Neuron (in vitro differentiated cells): Measurements from ENCODE around the gene POLR2J3.
"Not testable (repeated sequence)": the region's sequence is repeated elsewhere in the genome, so short reads cannot be mapped to it uniquely, and the experiment has no call there.

Source experiments
- H2AFZ ChIP-seq: one replicate; pipeline ENCODE4 v1.6.1; 2013; ENCODE audit warnings: low read depth, mild to moderate bottlenecking, inconsistent platforms, low read length, moderate library complexity
- H3K27me3 ChIP-seq: one replicate; pipeline ENCODE4 v1.6.1; 2013; ENCODE audit warnings: low read length; ENCODE audit not compliant: insufficient read depth
- H3K36me3 ChIP-seq: one replicate; pipeline ENCODE4 v1.6.1; 2013; ENCODE audit warnings: low read length; ENCODE audit not compliant: insufficient read depth
- H3K4me1 ChIP-seq: one replicate; pipeline ENCODE4 v1.6.1; 2013; ENCODE audit warnings: low read length; ENCODE audit not compliant: insufficient read depth
- H3K4me3 ChIP-seq: 2 replicates; pipeline ENCODE4 v1.5.1; 2013; ENCODE audit warnings: mild to moderate bottlenecking, low read length, moderate library complexity
- H3K9me3 ChIP-seq: one replicate; pipeline ENCODE4 v1.6.1; 2013; ENCODE audit warnings: low read length

POLR2J3 gene

DNA sequence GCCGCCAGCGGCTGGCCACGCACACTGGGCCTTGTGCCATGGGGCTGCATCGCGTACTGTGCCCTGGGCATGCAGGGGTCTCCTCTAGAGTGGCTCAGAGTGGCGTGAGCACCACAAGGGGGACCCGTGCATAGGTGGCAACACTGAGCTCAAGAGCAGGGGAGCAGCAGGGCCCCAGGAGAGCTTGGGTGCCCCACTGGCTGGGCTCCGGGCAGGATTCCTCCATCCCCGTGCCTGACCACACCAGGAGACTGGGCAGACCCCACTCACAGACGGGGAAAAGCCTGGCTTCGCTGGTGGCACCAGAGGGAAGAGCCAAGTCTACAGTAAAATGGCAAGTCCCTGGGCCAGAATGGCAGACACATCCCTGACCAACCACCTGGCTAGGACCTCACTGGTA is 3.8 kb downstream of the POLR2J3 start:
- not testable (repeated sequence) for H3K36me3 ChIP-seq, H3K9me3 ChIP-seq, H3K27me3 ChIP-seq, H3K4me1 ChIP-seq, H3K4me3 ChIP-seq, H2AFZ ChIP-seq

DNA sequence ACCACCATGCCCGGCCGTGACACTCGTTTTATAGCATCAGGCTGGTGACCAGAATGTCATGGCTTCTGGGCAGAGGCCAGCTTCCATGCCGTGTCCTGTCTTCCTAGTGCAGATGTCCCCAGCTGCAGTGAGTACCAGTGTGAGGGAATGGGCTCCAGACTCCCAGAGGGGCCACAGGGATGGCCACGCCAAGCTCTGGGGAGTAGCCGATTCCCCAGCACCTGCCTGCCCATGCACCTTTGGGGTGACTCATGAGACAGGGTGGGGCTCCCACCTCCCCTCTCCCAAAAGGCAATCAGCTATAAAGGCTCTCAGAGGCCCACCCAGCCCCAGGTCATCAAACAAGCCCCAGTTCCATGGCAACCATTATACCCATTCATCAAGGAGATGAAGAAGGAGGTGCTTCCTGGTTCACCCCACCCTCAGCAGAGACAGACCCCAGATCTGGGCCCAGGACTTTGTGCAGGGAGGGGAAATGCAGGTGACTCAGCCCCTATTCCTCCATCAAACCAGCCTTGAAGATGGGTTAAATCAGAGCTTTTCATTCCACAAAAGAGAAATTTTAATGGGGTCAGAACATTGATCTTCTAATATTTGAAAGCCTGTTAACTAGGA is 21.5 kb downstream of the POLR2J3 start, which contains the start of gene SPDYE2:
TSS of gene SPDYE2 (plus strand) at position 419 of the 615 bp plus-strand sequence. CDS start 2,030 bp downstream, outside the sequence.
- not testable (repeated sequence) for H3K27me3 ChIP-seq, H3K9me3 ChIP-seq, H3K4me3 ChIP-seq, H3K4me1 ChIP-seq, H3K36me3 ChIP-seq, H2AFZ ChIP-seq

- H3K36me3 ChIP-seq, H3K4me3 ChIP-seq, H3K9me3 ChIP-seq, H3K4me1 ChIP-seq, H3K27me3 ChIP-seq, H2AFZ ChIP-seq: not testable (repeated sequence)
Measured at GRCh38 chr7:102546353-102546752, 26.0 kb downstream of the POLR2J3 start.

DNA sequence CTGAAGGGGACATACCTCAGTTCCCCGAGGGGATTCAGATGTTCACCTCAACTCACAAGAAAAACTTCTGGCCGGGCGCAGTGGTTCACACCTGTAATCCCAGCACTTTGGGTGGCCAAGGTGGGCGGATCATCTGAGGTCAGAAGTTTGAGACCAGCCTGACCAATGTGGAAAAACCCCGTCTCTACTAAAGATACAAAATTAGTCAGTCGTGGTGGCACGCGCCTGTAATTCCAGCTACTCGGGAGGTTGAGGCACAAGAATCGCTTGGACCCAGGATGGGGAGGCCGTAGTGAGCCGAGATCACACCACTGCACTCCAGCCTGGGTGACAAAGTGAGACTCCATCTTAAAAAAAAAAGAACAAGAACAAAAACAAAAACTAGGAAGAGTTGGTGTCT is 27.1 kb downstream of the POLR2J3 start:
- H3K27me3 ChIP-seq, H3K4me3 ChIP-seq, H3K9me3 ChIP-seq: not testable (repeated sequence)

DNA sequence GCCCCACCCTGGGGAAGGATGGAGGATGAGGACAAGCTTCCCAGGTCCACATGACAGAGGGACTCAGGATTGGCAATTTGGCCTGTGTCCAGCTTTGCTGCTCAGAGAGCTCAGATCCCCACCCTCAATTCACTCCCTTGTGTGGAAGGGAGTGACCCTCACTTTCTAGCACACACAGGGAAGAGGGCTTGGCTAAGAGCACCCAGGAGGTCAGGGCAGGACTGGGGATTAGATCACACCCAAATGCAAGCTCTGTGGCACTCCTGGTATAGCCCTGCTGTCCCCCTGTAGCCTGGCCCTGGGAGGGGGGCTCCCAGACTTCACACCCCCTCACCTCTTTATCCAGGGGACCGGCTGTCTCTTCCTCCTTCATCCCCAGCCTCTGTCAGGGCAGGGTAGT is 28.0 kb downstream of the POLR2J3 start:
- H3K4me3 ChIP-seq, H3K4me1 ChIP-seq, H3K27me3 ChIP-seq, H3K36me3 ChIP-seq, H3K9me3 ChIP-seq, H2AFZ ChIP-seq: not testable (repeated sequence)

More for the DNA sequence above, 27.1 kb downstream of the POLR2J3 start:
- not testable (repeated sequence) for H3K36me3 ChIP-seq, H3K4me1 ChIP-seq, H2AFZ ChIP-seq

- not testable (repeated sequence) for H3K9me3 ChIP-seq, H2AFZ ChIP-seq, H3K27me3 ChIP-seq, H3K4me3 ChIP-seq, H3K36me3 ChIP-seq, H3K4me1 ChIP-seq
Measured at GRCh38 chr7:102543596-102543995, 28.8 kb downstream of the POLR2J3 start, which contains the start of gene UPK3BL2. Gene UPK3BL2, minus strand, starts transcription at chr7:102543696. Its CDS starts 60 bp downstream, at chr7:102543636.

DNA sequence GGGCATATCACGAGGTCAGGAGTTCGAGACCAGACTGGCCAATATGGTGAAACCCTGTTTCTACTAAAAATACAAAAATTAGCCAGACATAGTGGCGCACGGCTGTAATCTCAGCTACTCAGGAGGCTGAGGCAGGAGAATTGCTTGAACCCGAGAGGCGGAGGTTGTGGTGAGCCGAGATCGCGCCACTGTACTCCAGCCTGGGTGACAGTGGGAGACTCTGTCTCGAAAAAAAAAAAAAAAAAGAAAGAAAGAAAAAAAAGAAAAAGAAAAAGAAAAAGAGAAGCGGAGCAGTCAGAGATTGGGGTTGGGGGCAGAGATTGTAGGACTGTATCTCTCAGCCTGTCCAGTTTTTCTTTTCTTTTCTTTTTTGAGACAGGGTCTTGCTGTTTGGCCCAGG is 29.6 kb downstream of the POLR2J3 start:
- H3K4me3 ChIP-seq, H3K4me1 ChIP-seq, H3K9me3 ChIP-seq, H3K27me3 ChIP-seq, H3K36me3 ChIP-seq, H2AFZ ChIP-seq: not testable (repeated sequence)

GRCh38 chr7:102542083-102542482 is 30.3 kb downstream of the POLR2J3 start:
- H3K27me3 ChIP-seq, H3K36me3 ChIP-seq: not testable (repeated sequence)

DNA sequence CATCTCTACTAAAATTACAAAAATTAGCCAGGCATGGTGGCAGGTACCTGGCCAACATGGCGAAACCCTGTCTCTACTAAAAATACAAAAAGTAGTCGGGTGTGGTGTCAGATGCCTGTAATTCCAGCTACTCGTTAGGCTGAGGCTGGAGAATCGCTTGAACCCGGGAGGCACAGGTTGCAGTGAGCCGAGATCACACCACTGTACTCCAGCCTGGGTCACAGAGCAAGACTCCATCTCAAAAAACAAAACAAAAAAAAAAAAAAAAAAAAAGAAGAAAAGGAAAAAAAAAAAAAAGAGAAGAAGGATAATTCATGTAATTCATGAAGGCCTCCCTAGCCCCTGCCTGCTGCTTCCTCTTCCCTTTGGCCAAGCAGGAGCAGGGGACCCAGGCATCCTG is 31.8 kb downstream of the POLR2J3 start:
- H3K4me1 ChIP-seq, H3K27me3 ChIP-seq, H3K4me3 ChIP-seq, H2AFZ ChIP-seq, H3K36me3 ChIP-seq, H3K9me3 ChIP-seq: not testable (repeated sequence)

More at GRCh38 chr7:102542083-102542482, 30.3 kb downstream of the POLR2J3 start:
- not testable (repeated sequence) for H3K9me3 ChIP-seq, H2AFZ ChIP-seq, H3K4me3 ChIP-seq, H3K4me1 ChIP-seq

DNA sequence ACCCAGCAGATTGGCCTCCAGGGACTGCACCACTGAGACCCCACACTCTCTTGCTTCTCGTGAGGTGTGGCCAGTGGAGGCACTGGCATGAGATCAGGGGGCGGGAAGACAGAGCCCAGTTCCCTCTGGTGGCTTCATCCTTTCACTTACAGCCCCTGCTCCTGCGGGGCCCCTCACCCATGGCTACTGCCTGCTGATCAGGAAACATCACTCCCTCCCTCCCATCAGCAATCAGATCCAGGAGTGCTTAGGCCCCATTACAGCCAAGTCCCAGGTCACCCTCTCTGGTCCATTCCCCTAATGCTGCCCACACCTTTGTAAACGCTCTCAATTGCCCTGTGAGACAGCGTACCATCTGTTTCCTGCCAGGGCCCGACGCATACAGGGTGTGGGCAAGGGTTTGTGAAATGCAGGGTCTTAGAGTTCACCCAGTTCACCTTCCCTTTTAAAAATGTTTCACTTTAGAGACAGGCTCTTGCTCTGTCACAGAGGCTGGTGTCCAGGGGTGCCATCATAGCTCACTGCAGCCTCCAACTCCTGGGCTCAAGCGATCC is 37.2 kb downstream of the POLR2J3 start:
- H3K4me3 ChIP-seq, H3K4me1 ChIP-seq, H3K9me3 ChIP-seq, H3K36me3 ChIP-seq, H2AFZ ChIP-seq, H3K27me3 ChIP-seq: not testable (repeated sequence)

GRCh38 chr7:102532127-102532526 is 40.3 kb downstream of the POLR2J3 start:
- not testable (repeated sequence) for H2AFZ ChIP-seq, H3K36me3 ChIP-seq, H3K27me3 ChIP-seq, H3K4me3 ChIP-seq, H3K9me3 ChIP-seq, H3K4me1 ChIP-seq

GRCh38 chr7:102531583-102531982 is 40.8 kb downstream of the POLR2J3 start:
- H3K4me3 ChIP-seq, H3K36me3 ChIP-seq, H3K4me1 ChIP-seq, H3K27me3 ChIP-seq, H2AFZ ChIP-seq, H3K9me3 ChIP-seq: not testable (repeated sequence)

GRCh38 chr7:102527822-102528793 is 44.3 kb downstream of the POLR2J3 start:
- H3K36me3 ChIP-seq, H3K9me3 ChIP-seq, H3K4me1 ChIP-seq, H3K4me3 ChIP-seq, H2AFZ ChIP-seq, H3K27me3 ChIP-seq: not testable (repeated sequence)
